GM18909 (cell line): ENCODE results near the gene GET3.
"Not testable (repeated sequence)": the region's sequence is repeated elsewhere in the genome, so short reads cannot be mapped to it uniquely, and the experiment has no call there.

Experiments
- ATAC-seq: cut with Tn5 transposase; IDR thresholded peaks from one replicate; pipeline ENCODE4 v1.9.1; 2021; ENCODE audit warnings: mild to moderate bottlenecking; ENCODE audit not compliant: unreplicated experiment, poor library complexity

Gene GET3

DNA sequence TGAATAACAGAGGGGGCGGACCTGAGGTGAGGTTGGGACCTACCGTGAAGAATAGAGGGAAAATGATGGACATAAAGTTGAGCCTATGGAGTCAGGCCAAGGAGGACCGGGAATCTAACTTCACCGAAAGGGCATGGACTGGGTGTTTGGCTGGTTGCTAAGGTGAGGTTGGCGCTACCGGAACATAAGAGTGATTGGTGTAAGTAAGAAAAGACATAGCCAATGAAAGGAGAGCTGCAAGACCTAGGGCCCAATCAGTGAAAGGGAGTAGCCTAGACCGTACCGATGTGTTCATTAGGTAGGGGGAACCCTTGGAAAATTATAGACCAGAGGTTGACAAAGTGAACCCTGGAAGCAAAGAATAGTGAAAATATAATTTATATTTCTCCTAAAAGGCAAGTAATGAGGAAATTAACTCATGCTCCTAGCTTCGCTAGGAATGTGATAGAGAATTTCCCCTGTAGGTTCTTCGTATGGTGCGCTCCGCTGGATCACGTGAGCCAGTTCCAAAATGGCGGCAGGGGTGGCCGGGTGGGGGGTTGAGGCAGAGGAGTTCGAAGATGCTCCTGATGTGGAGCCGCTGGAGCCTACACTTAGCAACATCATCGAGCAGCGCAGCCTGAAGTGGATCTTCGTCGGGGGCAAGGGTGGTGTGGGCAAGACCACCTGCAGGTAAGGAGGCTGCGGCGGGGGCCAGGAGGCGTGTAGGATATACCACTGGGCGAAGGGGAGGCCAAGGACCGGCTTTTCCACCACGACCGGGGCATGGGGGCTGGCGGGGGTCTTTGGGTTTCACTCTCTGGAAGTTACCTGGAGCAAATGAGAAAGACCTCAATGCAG is at the start of gene GET3:
Gene GET3, plus strand, starts transcription at position 503 of the 840 bp plus-strand sequence. Its CDS starts 9 bp downstream, at position 512.
- ATAC-seq, result peak; percentile 70

DNA sequence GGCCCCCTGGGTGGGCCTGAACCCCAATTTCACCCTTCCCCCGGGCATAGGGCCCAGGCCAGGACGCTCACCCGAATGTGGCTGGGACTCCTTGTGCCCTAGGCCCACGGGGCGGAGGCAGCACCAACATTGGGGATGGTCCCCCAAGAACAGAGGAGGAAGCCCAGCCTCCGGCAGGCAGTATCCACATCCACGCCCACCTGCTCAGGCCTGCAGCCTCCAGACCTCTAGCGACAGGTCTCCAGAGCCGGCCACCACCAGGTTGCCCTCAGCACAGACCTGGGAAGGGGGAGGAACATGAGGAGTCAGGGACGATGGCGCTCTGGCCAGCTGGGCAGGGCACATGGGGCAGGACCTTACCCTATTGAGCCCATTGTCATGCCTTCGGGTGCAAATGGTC is 48.3 kb upstream of the GET3 start:
- ATAC-seq, result no peak

DNA sequence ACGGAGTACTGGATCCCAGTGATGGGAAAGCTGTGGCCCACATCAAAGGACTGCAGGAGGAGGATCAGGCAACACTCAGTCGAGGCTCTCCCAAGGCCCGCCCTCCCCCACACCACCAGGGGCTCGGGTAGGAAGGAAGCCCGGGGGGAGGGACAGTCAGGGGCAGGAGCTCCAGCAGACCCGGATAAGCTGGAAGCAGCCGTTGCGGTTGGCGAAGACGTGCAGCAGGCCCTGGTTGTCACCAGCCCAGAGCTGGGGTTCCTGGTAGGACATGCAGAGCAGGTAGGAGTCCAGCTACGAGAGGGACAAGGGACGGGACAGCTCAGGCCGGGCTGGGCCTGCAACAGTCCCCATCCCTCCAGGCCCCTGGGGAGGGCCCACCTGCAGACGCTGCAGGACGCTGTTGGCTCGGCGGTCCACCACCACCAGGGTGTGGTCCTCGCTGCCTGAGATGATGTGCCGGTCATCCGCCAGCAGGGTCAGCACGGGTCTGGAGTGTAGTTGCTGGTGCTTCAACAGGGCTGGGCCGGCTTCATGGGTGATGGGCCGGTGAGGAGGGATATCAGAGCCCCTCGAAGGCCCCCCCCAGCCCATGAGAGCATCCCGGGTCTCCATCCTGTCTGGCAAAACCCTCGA is 47.6 kb upstream of the GET3 start:
- no peak for ATAC-seq

DNA sequence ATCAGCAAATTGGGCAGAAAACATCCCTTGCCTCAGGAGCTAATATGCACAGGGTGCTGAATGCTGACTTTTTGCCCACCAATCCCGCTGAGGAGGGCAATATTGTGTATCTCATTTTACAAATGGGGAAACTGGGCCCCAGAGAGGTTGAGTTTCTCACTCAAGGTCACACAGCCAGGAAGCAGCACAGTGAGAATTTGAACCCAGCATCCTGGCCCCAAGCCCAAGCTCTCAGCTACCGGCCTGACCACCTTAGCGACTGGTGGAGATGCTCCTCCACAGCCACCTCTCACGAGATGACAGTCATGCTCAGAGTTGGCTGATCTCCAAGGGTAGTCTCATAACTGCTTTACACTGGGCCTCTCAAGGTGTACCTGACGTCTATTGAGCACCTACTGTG is 44.3 kb upstream of the GET3 start:
- ATAC-seq, result no peak

DNA sequence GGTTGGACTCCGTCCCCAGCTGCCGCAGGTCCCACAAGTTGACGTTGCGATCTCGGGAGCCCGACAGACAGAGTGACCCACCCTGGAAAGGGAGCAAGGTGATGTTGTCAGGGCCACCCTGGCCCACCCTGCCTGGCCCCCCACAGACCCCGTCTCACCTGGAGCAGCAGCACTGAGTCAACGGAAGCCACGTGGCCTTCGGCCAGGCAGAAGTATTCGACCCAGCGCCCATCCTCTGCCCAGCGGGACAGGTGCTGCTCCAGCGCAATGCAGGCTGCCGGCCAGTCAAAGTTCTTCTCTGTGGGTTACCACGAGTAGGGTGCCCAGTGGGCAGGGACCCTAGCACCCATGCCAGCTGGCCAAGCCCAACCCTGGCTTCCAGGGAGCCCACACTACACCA is 42.7 kb upstream of the GET3 start:
- ATAC-seq, result no peak

DNA sequence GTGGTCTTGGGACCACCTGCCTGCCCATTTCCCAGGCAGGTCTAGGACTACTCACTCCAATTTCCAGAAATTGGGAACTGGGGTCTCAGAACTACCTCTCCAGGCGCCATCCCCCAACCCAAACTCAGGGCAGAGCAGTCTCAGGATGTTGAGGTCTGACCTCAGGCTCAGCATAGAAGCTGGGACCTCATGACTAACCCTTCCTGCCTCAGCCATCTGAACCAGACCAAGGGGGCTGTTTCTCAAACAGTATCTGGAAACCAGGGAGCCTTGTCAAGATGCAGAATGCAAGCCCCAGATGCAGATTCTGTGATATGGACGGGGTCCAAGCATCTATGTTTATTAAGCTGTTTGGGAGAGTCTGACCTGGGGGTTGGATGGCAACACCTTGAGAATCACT is 42.2 kb upstream of the GET3 start:
- ATAC-seq, result no peak

DNA sequence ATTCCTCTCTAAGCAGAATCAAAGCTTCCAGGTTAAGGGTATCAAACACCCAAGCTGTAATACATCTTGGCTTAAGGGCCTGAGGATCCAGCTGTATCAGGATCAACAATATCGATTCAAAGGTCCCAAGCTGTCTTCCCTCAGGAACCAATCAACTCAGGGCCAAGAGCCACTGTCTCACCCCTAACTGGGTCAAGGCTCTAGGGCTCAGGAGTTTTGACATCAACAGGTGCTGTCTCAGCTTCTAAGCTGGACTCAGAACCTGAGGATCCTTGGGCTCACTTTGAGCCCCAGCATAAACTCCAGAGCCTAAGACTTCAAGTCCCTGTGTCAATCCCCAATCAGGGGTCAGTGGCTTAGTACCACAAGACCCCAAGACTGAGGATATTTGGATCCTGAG is 41.8 kb upstream of the GET3 start:
- peak; percentile 2 for ATAC-seq

DNA sequence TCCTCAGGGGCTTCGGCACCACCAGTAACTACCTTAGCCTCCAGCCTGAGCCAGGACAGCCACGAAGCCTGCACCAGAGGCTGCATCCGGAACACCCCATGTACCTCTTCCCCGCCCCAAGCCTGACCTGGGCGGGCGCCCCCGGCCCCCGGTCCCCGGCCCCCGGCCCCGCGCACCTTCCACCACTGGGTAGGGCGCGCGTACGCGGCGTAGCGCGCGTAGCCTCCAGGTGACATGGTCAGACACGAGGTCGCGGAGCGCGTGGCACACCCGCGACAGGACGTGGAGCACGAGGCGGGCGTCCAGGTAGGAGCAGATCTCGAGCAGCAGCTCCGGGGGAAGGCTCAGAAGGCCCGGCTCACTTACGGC is 41.3 kb upstream of the GET3 start:
- peak; percentile 25 for ATAC-seq

DNA sequence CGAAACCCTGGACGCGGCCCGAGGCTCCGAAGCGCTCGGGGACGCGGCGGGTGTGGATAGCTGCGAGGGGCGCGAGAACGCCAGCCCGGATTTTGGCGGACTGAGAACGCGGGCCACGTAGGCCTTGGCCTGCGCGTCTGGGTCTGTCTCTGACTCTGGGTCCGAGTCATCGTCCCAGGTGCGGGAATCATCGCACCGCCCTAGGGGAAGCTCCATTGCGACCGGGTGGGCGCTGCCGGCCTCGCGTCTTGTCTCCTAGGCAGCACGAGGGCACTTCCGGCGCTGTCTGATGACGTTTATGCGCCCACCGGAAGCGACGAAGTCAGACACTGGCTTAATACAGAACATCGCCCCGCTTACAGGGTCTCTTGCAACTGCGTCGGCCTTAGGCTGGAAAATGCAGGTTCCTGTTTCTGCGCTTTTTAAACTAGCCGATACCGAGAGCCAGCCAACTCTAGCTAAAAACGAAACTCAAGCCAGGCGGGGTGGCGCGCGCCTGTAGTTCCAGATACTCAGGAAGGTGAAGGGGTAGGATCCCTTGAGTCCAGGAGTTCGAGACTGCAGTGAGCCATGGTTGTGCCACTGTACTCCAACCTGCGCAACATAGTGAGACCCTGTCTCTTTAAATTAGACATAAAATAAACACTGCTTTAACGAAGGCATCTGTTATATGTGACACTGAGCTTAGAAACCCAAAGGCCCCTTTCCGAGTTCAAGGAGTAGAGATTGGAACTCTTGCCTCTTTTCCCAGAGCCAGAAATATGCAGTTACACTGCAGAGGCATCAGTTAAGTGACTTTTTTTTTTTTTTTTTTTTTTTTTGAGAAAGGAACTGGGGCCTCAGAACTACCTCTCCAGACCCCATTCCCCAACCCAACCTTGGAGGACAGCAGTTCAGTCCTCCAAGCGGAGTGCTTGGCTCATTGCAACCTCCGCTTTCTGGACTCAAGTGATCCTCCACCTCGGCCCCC is 40.6 kb upstream of the GET3 start, which contains the start of gene FBXW9:
Gene FBXW9, minus strand, starts transcription at position 266 of the 970 bp plus-strand sequence. Its CDS starts 50 bp downstream, at position 216.
- peak; percentile 85 for ATAC-seq

DNA sequence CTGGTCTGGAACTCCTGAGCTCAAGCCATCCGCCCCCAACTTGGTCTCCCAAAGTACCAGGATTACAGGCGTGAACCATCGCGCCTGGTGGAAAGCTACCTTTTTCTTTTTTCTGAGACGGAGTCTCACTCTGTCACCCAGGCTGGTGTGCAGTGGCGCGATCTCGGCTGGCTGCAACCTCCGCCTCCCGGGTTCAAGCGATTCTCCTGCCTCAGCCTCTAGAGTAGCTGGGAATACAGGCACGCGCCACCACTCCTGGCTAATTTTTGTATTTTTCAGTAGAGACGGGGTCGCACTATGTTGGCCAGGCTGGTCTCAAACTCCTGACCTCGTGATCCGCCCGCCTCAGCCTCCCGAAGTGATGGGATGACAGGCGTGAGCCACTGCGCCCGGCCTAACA is 39.9 kb upstream of the GET3 start:
- not testable (repeated sequence) for ATAC-seq

DNA sequence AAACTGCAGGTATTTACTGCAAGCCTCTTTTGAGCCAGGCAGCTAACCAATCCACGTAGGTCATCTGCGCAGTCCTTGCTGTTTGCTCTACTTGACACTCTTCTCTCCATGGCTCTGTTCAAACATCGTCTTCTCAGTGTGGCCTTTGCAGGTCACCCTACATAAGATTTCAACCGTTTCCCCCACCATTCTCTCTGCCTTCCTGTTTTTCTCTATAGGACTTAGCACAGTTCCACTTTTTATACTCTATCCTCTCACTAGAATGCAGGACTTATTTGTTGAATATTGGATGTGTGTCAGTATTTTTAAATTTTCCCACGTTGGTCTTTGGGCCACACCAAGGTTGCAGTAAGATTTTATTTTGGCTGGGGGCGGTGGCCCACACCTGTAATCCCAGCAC is 39.2 kb upstream of the GET3 start:
- no peak for ATAC-seq

DNA sequence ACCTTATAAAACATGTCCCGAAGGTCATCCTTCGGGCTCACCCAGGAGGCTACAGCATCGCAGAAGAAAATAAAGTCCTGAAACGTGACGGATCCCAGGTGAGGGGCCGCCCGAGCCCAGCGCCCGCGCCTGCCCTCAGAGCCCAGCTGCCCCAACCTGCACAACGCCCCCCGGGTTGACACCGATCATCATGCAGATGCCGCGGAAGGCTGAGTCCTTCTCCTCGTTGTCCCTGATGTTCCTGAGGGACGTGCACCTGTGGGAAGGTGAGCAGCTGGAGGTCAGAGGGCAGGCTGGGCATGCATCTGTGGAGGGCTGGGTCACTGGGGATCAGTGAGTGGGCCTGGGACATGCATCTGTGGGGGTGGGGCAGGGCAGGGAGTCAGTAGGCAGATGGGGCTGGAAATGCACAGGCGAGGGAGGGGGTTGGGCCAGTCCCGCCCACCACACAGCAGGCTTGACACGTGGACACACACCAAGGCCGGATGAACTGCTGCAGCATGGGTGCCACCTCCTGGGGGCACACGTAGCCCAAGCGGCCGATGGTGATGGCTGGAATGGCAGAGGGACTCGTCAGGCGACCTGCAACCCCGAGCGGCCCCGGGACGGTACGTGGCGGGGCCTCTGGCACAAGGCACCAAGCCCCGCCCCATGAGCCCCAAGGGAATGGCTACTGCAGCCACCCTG is 35.6 kb upstream of the GET3 start:
- ATAC-seq, result no peak

DNA sequence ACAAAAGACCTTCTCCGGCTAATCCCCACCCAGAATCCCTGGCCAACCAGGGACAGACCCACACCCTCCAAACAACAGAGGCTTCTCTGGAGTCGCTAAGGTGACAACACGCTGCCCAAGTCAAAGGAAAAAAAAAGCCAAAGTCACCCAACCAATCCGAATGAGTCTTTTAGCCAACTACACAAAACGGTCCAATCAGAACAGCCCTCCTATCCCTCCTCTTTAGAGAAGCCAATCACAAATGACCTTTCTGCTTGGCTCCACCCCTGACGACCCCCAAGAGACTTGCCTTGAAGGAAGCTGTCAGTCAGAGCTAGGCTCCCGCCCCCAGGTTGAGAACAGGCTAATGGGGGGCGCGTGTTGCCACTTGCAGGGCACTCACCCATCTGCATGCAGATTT is 34.3 kb upstream of the GET3 start:
- ATAC-seq, result no peak

DNA sequence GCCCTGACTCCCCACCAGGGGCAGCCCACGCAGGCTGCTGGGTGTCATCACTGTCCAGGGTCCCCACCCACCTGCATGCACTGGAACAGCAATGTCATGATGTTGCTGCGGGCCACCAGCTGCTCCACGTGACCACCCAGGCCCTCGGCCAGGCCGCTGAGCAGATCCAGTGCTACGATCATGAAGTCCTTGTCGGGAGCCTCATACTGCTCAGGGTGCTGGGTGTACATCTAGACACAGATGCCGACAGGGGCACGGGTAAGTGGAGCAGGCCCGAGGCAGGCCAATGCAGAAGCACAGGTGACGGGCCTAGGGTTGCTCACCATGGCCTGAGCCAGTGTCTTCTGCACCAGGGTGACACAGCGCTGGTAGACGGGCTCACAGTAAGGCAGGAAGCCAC is 32.1 kb upstream of the GET3 start:
- ATAC-seq, result no peak

DNA sequence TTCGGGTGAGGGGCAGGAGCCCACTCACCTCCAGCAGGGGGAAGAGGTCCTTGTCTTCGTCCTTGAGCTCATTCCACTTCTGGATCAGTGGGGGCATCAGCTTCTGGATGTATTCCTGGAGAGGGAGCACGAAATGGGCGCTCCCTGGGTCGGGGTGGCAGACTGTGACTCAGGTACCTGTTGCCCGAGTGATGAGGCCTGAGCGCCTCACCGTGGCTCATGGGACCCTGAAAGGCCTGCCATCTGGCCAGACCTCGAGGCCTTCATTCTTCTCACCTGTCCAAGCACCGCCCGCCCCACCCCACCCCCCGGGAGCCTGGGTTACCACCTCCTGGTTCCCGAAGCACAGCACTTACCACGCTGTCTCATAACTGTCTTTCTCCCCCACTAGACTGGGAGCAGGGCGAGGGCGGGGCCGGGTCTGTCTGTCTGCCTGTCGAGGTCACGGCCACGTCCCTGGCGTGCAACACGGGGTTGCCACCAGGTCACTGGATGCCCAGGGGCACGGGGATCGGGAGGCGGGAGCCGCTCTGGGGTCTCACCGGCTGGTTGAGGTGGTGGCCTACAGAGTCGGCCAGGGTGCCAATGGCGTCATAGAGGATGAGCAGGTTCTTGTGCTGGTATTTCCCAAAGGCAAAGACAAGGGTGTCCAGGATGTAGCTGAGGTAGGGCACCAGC is 31.5 kb upstream of the GET3 start:
- no peak for ATAC-seq

DNA sequence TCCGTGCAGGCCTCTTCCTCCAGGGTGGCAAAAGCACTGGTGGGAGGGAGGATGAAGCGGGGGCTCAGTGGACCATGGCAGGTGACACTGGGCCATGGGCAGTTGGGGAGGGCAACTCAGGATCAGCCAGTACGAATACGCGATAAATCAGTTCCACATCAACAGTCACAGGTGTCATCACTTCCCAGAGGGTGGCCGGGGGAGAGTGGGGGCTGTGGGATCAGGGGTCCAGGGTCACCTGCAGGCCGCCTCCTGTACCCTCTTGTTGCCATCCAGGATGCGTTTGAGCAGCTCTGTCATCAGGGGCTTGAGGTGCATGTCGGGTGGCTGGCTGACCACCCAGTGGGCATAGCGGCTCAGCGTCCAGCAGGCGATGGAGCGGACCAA is 31.0 kb upstream of the GET3 start:
- ATAC-seq, result no peak

DNA sequence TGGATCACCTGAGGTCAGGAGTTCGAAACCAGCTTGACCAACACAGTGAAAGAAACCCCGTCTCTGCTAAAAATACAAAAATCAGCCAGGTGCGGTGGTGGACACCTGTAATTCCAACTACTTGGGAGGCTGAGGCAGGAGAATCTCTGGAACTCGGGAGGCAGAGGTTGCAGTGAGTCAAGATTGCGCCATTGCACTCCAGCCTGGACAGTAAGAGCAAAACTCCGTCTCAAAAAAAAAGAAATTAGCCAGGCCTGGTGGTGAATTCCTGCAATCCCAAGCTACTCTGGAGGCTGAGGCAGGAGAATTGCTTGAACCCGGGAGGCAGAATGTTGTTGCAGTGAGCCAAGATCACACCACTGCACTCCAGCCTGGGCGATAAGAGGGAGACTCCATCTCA is 28.7 kb upstream of the GET3 start:
- no peak for ATAC-seq

DNA sequence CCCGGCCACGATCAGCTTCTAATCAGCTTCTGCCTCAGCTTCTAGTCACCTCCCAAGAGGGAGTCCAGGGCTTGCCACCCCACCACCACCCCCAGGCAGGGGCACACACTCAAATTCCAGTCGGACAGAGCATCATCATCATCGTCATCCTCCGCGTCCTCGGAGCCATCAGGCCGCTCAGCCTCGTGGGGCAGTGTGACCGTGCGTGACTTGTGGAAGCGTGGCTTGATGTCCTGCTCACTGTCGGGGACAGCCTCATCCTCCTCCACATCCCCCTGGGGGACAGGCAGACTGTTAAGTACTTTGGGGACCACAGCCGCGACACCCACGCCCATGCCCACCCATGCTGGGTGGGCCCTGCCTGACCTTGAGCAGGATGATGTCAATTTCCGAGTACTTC is 26.1 kb upstream of the GET3 start:
- no peak for ATAC-seq

DNA sequence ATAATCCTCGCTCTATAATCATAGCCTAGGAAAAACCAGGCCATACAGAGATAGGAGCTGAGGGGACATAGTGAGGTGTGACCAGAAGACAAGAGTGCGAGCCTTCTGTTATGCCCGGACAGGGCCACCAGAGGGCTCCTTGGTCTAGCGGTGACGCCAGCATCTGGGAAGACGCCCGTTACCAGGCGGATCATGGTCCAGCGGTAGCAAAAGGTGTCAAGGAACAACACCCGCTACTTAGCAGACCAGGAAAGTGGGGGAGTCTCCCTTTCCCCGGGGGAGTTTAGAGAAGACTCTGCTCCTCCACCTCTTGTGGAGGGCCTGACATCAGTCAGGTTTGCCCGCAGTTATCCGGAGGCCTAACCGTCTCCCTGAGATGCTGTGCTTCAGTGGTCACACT is 25.2 kb upstream of the GET3 start:
- ATAC-seq, result not testable (repeated sequence)

DNA sequence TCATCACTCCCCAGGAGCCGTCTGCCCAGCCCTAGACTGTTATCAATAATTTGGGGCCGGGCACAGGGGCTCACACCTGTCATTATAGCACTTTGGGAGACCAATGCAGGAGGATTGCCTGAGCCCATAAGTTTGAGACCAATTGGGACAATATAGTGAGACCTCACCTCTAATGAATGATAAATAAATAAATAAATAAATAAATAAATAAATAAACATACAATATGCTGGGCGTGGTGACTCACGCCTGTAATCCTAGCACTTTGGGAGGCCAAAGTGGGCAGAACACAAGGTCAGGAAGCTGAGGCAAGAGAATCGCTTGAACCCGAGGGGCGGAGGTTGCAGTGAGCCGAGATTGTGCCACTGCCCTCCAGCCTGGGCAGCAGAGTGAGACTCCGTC is 24.0 kb upstream of the GET3 start:
- ATAC-seq, result not testable (repeated sequence)
